ENCODE measurements around the gene DNAJC22.
A peak's percentile ranks its signal among the peaks of the same experiment; 100 is the strongest.

Gene DNAJC22

GRCh38 chr12:49348781-49349180 lies 2.1 kb downstream of the DNAJC22 start:
- Histone ChIP-seq H3K36me3 (no peaks in the 10 kb centered on the region), H3K9me3 (no peaks in the 10 kb centered on the region), H3K4me1 (peaks cover 8% of the 10 kb centered on the region), H3K27me3 (peaks cover 18% of the 10 kb centered on the region), H3K4me3 (ENCODE audit: low read depth, low read length) (no peak overlapping the region)
- TF ChIP-seq, protein P1, sequence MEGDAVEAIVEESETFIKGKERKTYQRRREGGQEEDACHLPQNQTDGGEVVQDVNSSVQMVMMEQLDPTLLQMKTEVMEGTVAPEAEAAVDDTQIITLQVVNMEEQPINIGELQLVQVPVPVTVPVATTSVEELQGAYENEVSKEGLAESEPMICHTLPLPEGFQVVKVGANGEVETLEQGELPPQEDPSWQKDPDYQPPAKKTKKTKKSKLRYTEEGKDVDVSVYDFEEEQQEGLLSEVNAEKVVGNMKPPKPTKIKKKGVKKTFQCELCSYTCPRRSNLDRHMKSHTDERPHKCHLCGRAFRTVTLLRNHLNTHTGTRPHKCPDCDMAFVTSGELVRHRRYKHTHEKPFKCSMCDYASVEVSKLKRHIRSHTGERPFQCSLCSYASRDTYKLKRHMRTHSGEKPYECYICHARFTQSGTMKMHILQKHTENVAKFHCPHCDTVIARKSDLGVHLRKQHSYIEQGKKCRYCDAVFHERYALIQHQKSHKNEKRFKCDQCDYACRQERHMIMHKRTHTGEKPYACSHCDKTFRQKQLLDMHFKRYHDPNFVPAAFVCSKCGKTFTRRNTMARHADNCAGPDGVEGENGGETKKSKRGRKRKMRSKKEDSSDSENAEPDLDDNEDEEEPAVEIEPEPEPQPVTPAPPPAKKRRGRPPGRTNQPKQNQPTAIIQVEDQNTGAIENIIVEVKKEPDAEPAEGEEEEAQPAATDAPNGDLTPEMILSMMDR (IDR thresholded peaks at IDR 0.05; ENCODE audit: low read depth, low read length): no peak
- DNase-seq: no peak

DNA sequence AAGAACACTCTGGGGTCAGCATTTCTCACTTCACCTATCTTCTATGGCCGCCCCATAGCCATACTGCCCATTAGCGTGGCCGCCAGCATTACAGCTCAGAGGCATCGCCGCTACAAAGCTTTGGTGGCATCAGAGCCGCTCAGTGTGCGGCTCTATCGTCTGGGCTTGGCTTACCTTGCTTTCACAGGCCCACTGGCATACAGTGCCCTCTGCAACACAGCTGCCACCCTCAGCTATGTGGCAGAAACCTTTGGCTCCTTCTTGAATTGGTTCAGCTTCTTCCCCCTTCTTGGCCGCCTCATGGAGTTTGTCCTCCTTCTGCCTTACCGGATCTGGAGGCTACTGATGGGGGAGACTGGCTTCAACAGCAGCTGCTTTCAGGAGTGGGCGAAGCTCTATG lies 2.6 kb downstream of the DNAJC22 start:
- H3K9me3 ChIP-seq: no peaks in the 10 kb centered on the region
- H3K4me1 ChIP-seq: peaks cover 8% of the 10 kb centered on the region
- peaks cover 18% of the 10 kb centered on the region for H3K27me3 ChIP-seq
- no peak overlapping the region for H3K4me3 ChIP-seq (ENCODE audit: low read depth, low read length)
- TF ChIP-seq, protein P1 (IDR thresholded peaks at IDR 0.05; ENCODE audit: low read depth, low read length): no peak
- DNase-seq: no peak
- H3K36me3 ChIP-seq: no peaks in the 10 kb centered on the region

DNA sequence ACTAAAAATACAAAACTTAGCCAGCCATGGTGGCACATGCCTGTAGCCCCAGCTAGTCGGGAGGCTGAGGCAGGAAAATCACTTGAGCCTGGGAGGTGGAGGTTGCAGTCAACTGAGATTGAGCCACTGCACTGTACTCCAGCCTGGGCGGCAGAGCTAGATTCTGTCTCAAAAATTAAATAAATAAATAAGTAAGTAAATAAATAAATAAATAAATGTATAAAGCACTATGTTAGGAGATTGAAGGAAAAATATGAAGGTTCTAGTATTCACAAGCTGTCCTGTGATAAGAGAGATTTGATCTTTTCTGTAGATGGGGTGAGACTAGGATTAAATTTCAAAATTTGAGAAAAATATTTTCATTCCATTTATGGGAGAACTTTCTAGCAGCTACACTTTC lies 5.7 kb downstream of the DNAJC22 start:
- H3K27me3 ChIP-seq: no peaks in the 10 kb centered on the region
- H3K9me3 ChIP-seq: no peaks in the 10 kb centered on the region
- no peaks in the 10 kb centered on the region for H3K36me3 ChIP-seq
- TF ChIP-seq, protein P1 (IDR thresholded peaks at IDR 0.05; ENCODE audit: low read depth, low read length): no peak
- H3K4me1 ChIP-seq: peaks cover under 1% of the 10 kb centered on the region
- no peak overlapping the region for H3K4me3 ChIP-seq (ENCODE audit: low read depth, low read length)
- no peak for DNase-seq

GRCh38 chr12:49355913-49356312 lies 9.2 kb downstream of the DNAJC22 start:
- Histone ChIP-seq H3K36me3 (no peaks in the 10 kb centered on the region), H3K27me3 (no peaks in the 10 kb centered on the region), H3K4me1 (no peaks in the 10 kb centered on the region), H3K9me3 (no peaks in the 10 kb centered on the region), H3K4me3 (ENCODE audit: low read depth, low read length) (no peak overlapping the region)
- TF ChIP-seq, protein P1 (IDR thresholded peaks at IDR 0.05; ENCODE audit: low read depth, low read length): no peak
- no peak for DNase-seq

DNA sequence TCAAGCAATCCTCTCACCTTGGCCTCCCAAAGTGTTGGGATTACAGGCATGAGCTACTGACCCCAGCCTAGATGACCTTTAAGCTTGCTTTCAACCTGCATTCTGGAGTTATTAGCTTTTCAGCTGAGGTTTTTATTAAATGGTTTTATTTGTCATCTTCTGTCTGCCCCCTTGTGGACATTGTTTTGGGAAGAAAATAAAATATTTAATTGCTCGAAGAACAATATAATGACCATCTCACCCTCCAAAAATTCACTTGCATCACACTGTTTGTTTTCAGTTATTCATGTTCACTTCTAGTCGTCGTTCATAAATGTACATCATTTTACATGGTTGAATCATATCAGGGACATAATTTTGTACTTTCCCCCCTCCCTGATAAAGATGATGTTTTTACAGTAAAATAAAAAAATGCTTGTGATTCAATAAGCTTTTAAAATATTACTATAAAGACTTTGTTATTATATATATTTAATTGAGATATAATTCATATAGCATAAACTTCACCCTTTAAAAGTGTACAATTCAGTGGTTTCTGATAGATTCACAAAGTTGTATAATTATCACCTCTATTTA lies 10.5 kb downstream of the DNAJC22 start:
- Histone ChIP-seq H3K36me3 (no peaks in the 10 kb centered on the region), H3K27me3 (no peaks in the 10 kb centered on the region), H3K4me3 (ENCODE audit: low read depth, low read length) (no peak overlapping the region), H3K9me3 (no peaks in the 10 kb centered on the region), H3K4me1 (no peaks in the 10 kb centered on the region)
- TF ChIP-seq, protein P1 (IDR thresholded peaks at IDR 0.05; ENCODE audit: low read depth, low read length): peak; percentile 57
- no peak for DNase-seq

GRCh38 chr12:49358483-49359141 lies 11.9 kb downstream of the DNAJC22 start:
- Histone ChIP-seq H3K9me3 (no peaks in the 10 kb centered on the region), H3K4me3 (ENCODE audit: low read depth, low read length) (no peak overlapping the region), H3K36me3 (no peaks in the 10 kb centered on the region), H3K4me1 (no peaks in the 10 kb centered on the region), H3K27me3 (no peaks in the 10 kb centered on the region)
- DNase-seq: peak; percentile 66
- TF ChIP-seq, protein P1 (IDR thresholded peaks at IDR 0.05; ENCODE audit: low read depth, low read length): peak; percentile 92
